Measurements from ENCODE around the gene FRS2.

- TF ChIP-seq CTCF (IDR thresholded peaks at IDR 0.05) (no peak), EP300 (IDR thresholded peaks at IDR 0.05) (no peak), POLR2AphosphoS5 (IDR thresholded peaks at IDR 0.05) (no peak)
These were observed 128.1 kb downstream of the FRS2 start for GRCh38 chr12:69598174-69598753.
